ENCODE measurements around the gene COL11A1. TPM values are rescaled to one million over a fixed set of nuclear protein-coding genes. Genes with fewer than 3 reads are reported as not detected.
A peak's percentile ranks its signal among the peaks of the same experiment; 100 is the strongest.

COL11A1 gene
- total RNA-seq, 1 experiment from 2014 or later = 0.05 TPM

DNA sequence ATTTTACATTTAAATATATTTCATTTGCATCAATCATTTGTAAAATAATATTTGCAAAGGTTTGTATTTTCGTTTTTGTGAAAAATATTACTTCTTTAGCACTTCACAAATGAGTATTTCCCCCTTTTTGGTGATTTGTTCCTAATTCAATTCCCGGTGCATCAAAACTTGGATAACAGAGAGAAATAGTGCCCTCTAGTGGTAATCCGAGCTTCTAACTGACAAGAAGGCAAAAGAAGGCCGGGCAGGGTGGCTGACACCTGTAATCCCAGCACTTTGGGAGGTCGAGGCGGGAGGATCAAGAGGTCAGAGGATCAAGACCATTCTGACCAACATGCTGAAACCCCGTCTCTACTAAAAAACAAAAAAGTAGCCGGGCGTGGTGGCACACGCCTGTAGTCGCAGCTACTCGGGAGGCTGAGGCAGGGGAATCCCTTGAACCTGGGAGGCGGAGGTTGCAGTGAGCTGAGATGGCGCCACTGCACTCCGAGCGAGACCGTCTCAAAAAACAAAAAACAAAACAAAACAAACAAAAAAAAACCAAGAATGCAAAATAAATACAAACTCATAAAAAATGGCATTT is 137.7 kb downstream of the COL11A1 start:
- no peaks in the 10 kb centered on the region for H3K27me3 ChIP-seq (ENCODE audit: insufficient read depth, low read length)
- no peaks in the 10 kb centered on the region for H4K20me1 ChIP-seq (ENCODE audit: insufficient read depth)
- no peak overlapping the region for H3K4me2 ChIP-seq (ENCODE audit: low read length)
- peak; percentile 42; the same call in 1 of the 2 replicates for ATAC-seq
- no peaks in the 10 kb centered on the region for H3K4me1 ChIP-seq (ENCODE audit: control insufficient read depth in 1 of 2, insufficient read depth in 2 of 2, low read length in 2 of 2)
- BruUV-seq (replicated peaks) = no TSS peak
- H3K79me2 ChIP-seq (ENCODE audit: insufficient read depth, low read length) = no peaks in the 10 kb centered on the region
- no peak overlapping the region for H3K27ac ChIP-seq (ENCODE audit: low read depth, low read length)
- intact Hi-C loops (cut with micrococcal nuclease) = loop anchor here (5.0 kb wide), 2 partner anchors 1148 to 1448 kb away; no protein-coding TSS in a partner anchor
- H3K9me2 ChIP-seq (ENCODE audit: insufficient read depth) = no peaks in the 10 kb centered on the region; the same call in 1 of the 2 replicates
- CTCF ChIA-PET = interaction anchor here (0.7 to 2.2 kb wide), 6 partner anchors 27 to 1661 kb away, joined by 3 to 10 read pairs (median 4); no protein-coding TSS in a partner anchor
- no peak overlapping the region for H2AFZ ChIP-seq (ENCODE audit: low read depth, low read length, poor library complexity, severe bottlenecking)
- POLR2A ChIA-PET = no interaction called here
- TF ChIP-seq, protein P1, sequence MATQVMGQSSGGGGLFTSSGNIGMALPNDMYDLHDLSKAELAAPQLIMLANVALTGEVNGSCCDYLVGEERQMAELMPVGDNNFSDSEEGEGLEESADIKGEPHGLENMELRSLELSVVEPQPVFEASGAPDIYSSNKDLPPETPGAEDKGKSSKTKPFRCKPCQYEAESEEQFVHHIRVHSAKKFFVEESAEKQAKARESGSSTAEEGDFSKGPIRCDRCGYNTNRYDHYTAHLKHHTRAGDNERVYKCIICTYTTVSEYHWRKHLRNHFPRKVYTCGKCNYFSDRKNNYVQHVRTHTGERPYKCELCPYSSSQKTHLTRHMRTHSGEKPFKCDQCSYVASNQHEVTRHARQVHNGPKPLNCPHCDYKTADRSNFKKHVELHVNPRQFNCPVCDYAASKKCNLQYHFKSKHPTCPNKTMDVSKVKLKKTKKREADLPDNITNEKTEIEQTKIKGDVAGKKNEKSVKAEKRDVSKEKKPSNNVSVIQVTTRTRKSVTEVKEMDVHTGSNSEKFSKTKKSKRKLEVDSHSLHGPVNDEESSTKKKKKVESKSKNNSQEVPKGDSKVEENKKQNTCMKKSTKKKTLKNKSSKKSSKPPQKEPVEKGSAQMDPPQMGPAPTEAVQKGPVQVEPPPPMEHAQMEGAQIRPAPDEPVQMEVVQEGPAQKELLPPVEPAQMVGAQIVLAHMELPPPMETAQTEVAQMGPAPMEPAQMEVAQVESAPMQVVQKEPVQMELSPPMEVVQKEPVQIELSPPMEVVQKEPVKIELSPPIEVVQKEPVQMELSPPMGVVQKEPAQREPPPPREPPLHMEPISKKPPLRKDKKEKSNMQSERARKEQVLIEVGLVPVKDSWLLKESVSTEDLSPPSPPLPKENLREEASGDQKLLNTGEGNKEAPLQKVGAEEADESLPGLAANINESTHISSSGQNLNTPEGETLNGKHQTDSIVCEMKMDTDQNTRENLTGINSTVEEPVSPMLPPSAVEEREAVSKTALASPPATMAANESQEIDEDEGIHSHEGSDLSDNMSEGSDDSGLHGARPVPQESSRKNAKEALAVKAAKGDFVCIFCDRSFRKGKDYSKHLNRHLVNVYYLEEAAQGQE (IDR thresholded peaks at IDR 0.05; ENCODE audit: low read depth) = no peak
- TF ChIP-seq SRF (IDR thresholded peaks at IDR 0.05; ENCODE audit: low read depth) = no peak
- TF ChIP-seq, protein P2, sequence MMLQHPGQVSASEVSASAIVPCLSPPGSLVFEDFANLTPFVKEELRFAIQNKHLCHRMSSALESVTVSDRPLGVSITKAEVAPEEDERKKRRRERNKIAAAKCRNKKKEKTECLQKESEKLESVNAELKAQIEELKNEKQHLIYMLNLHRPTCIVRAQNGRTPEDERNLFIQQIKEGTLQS (IDR thresholded peaks at IDR 0.05) = no peak
- peak; percentile 57 for TF ChIP-seq RAD21 (IDR thresholded peaks at IDR 0.05; ENCODE audit: low read depth)
- TF ChIP-seq, protein P3, sequence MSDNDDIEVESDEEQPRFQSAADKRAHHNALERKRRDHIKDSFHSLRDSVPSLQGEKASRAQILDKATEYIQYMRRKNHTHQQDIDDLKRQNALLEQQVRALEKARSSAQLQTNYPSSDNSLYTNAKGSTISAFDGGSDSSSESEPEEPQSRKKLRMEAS (IDR thresholded peaks at IDR 0.05) = no peak
- no peak for TF ChIP-seq SIN3A (IDR thresholded peaks at IDR 0.05; ENCODE audit: low read depth)
- TF ChIP-seq, protein P4, sequence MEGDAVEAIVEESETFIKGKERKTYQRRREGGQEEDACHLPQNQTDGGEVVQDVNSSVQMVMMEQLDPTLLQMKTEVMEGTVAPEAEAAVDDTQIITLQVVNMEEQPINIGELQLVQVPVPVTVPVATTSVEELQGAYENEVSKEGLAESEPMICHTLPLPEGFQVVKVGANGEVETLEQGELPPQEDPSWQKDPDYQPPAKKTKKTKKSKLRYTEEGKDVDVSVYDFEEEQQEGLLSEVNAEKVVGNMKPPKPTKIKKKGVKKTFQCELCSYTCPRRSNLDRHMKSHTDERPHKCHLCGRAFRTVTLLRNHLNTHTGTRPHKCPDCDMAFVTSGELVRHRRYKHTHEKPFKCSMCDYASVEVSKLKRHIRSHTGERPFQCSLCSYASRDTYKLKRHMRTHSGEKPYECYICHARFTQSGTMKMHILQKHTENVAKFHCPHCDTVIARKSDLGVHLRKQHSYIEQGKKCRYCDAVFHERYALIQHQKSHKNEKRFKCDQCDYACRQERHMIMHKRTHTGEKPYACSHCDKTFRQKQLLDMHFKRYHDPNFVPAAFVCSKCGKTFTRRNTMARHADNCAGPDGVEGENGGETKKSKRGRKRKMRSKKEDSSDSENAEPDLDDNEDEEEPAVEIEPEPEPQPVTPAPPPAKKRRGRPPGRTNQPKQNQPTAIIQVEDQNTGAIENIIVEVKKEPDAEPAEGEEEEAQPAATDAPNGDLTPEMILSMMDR (IDR thresholded peaks at IDR 0.05 in 2 of 3, conservative IDR thresholded peaks at IDR 0.05 in 1 of 3; ENCODE audit: borderline replicate concordance in 1 of 3, insufficient read depth in 1 of 3, low read depth in 2 of 3, low read length in 2 of 3) = peak; percentile 28 to 69 (median 52); a peak in 5 of 6 replicates
- peak; percentile 51 for DNase-seq (ENCODE audit: low read depth, low spot score)
- H3K9ac ChIP-seq (ENCODE audit: low read length) = no peak overlapping the region
- RAD21 ChIA-PET (ENCODE audit: low non-redundant PET in 1 of 2, low total read pairs in 2 of 2, uncharacterized antibody in 2 of 2, unreplicated experiment in 2 of 2) = no interaction called here
- no peaks in the 10 kb centered on the region for H3K36me3 ChIP-seq (ENCODE audit: control insufficient read depth in 1 of 2, insufficient read depth in 2 of 2, low read length in 2 of 2)
- H3K4me3 ChIP-seq (replicated peaks in 1 of 2; ENCODE audit: low read depth in 1 of 2, low read length in 2 of 2) = no peak overlapping the region
- no peaks in the 10 kb centered on the region for H3K9me3 ChIP-seq (ENCODE audit: control insufficient read depth in 1 of 2, insufficient read depth in 1 of 2, low read depth in 1 of 2, low read length in 2 of 2)
